NCI-H146 (cell line): ENCODE results near the gene ZNF821.
"Not testable (repeated sequence)": the region's sequence is repeated elsewhere in the genome, so short reads cannot be mapped to it uniquely, and the experiment has no call there.

Experiments used
- DNase-seq: peaks from one replicate; lab custom pipeline; 2025; lab: John Stamatoyannopoulos, UW

Gene ZNF821

DNA sequence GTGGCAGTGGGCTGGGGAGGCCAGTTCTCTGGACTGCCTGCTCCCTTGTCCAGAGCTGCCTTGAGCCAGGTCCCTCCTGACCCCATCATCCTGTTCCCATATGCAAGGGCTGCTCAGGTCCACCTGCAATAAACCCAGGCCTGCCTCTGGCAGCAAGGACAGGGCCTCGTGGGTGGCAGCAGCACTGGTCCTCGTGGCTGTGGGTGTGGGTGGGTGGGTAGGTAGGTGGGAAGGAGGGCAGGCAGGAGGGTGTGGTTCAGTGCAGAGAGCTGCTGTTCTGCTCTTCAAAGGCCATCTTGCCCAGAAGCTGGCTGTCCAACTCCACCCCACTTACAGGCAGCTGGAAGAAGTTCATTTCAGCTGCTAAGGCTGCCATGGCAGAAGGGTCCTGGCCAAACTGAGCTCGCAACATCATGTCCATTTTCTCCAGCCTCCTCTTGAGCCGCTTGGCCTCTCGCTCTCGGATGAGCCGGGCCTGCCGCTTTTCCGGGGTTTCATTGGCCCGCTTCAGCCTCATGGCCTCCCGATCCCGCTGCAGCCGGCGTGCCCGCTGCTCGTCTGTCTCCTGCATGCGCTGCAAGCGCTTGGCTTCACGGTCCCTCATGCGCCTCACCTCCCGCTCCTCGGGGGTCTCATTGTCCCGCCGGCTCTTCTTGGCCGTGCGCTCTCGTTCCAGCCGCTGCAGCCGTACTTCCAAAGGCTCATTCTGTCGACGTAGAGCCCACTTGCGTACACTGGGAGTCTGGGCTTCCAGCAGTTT lies 24.0 kb downstream of the ZNF821 start:
- DNase-seq: no peak

DNA sequence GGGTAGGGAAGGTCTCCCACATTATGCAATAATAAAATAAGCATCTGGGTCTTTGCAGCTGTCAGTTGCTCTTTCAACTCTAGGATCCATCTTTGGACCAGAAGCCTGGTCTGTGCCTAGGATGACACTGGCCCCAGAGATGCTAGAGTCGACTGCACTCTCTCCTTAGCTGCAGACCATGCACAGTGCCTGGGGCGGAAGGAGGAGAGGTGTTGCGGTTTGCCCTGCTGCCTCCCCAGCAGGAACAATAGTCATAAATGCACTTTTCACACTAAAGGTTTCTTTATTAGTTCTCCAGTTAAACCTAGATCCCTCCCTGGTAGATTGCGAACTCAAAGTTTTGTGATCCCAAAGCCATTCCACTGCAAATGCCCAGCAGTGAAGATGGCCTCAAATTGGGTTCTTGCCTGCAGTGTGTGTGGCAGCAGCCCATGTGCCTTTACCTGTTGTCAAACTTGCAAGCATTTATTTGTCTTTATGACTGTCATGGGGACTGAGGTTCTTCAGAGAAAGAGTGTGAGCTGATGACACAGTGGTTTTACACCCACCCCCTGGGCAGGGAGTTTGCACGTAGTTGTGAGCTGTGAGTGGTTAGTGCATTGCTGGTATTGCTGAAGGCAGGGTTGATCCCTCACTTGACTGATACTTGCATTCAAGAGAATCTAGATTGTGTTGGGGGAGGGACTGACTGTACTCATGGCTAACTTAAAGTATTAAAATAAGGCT lies 27.9 kb downstream of the ZNF821 start:
- no peak for DNase-seq

DNA sequence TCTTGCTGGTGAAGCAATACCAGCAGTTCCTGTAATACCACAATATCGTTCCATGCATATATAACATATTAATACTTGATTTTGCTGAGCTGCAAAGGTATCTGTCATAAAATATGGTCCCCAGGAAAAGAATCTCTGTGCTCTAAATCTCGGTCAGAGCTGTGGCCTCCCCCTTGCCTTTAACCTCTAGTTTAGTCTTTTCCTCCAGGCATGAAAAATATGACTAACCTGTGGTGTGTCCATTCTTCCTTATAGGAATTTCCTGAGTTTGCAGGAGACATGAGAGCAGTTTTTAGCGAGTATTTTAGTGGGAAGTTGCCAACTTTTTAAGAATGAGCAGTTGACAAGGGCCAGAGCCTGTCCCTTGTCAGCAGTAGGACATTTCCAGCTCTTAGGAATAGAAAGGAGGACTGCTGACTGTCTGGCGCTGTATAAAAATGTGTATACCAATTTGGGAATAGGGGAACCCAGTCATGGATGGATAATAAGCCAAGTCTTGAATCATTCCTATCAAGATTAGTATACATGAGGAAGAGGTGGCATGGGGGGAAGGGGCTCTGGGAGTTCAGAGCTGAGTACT lies 29.5 kb downstream of the ZNF821 start:
- DNase-seq: no peak

DNA sequence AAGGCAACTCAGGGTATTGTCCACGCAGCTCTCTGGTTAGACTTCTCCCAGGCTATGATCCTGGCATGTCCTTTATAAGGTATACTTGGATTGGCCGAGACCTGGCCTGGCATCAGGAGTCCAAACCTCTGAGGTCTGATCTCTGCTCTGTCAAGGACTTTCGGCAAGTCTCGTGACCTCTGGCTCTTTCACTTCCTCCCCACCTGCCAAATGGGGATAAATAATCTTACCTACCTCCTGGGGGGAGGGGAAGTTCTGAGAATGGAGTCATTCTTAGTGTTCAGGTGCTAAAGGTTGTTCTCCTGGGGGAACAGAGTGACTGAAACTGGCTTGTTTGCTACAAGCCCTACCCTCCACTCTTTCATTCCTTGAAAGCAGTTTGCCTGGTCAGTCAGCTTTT lies 30.6 kb downstream of the ZNF821 start:
- DNase-seq: no peak

DNA sequence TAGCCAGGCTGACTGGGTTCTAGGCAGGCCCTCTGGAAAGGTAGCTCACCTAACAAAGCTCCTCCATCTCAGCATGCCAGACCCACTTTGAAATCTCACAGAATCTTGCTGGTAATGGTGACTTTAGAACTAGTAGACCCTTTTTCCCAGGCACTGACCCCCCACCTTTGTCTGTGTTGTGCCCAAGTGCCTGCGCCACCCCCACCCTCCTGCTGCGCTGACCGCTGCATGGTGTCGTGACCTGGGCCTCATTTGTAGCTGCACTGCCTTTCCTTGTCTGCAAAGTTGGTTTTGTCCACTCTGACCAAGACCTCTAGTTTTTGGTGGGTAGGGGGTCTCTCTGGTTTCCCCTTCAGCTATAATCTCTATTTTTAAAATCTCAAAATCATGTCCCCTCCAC lies 31.4 kb downstream of the ZNF821 start:
- DNase-seq: no peak

DNA sequence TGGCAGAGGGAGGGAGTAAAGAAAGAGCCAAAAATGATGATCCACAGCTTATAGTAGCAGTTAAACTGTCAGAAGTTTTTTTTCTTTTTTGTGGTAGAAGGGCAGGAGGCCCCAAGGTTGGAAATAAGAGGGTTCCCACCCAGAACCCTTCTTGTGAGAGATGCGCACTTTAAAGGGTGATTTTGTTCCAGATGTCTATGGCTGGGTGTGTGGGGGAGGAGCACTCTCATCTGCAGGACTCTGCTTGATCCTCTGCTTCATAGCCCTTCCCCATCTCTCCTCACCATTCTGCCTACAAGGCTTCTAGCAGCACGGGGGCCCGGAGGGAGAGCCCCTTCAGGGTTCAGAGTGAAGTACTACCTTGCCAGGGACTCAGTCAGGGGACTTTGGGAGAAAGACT lies 31.8 kb downstream of the ZNF821 start:
- no peak for DNase-seq

DNA sequence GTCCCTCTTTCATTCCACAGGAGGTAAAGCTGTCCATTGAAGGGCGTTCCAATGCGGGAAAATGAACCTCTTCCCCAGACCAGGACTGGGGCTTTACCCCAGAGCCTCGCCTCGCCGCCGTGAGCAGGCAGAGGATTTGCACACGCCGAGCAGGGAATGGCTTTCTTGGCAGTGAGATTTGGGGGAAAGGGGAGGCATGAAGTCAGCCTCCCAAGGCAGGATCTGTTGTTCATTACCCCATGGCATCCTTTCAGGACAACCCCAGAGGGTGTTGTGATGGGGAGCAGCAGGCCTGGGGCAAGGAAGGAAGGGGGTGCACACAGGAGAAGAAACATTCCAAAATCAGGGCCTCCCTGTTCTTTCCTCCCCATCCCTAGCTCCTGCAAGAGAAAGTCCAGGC lies 32.2 kb downstream of the ZNF821 start:
- DNase-seq: no peak

DNA sequence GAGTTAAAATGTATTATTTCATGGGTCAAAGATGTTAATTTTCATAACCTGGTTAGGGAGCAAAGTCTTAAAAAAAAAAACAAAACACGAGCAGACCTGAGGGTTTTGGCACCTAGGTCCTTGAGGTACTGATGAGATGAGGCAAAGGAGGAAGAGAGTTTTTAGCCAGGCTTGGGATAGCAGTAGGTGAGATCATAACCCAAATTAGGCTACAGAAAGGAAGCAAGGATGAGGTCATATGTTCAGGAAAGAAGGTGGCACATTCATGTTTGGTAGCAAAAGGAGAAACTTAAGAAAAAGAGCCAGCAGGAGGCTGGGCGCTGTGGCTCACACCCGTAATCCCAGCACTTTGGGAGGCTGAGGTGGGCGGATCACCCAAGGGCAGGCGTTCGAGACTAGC lies 35.4 kb downstream of the ZNF821 start:
- no peak for DNase-seq

DNA sequence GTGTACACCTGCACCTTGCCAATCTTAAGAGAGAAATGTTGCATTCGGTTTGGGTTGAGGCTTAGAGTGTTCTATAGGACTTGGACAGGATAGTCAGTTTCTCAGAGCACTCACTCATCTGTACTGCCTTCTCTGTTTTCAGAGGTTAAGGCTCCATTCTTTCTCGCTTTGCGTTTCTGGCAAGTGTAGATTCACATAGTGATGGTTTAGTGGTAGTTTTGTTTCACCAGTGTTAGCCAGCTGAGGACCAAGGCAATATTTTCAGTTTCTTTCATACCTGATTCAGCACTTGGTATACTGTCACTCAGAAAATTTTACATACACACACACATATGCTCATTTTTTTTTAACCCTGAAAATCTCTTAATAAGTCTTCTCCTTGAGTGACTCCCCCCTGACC lies 36.9 kb downstream of the ZNF821 start:
- DNase-seq: no peak

DNA sequence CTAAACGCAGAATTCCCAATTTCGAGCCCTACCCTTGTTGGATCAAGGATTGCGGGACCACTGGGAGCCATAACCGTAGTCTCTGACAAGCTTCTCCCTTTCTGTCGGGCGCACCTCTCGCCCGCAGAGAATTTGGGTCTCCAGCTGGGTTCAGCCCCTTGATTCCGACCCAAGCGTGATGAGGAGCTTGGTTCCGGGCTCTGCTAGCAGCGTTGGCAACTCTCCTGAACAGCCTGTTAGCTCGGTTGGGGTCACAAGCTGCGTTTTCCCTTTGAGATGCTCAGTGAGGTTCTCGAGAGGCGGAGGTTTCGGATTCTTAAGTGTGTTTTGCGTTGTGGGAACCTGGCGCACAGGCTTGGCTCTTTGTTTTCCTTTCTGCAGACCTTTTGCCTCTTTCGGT lies 37.6 kb downstream of the ZNF821 start:
- DNase-seq: no peak

DNA sequence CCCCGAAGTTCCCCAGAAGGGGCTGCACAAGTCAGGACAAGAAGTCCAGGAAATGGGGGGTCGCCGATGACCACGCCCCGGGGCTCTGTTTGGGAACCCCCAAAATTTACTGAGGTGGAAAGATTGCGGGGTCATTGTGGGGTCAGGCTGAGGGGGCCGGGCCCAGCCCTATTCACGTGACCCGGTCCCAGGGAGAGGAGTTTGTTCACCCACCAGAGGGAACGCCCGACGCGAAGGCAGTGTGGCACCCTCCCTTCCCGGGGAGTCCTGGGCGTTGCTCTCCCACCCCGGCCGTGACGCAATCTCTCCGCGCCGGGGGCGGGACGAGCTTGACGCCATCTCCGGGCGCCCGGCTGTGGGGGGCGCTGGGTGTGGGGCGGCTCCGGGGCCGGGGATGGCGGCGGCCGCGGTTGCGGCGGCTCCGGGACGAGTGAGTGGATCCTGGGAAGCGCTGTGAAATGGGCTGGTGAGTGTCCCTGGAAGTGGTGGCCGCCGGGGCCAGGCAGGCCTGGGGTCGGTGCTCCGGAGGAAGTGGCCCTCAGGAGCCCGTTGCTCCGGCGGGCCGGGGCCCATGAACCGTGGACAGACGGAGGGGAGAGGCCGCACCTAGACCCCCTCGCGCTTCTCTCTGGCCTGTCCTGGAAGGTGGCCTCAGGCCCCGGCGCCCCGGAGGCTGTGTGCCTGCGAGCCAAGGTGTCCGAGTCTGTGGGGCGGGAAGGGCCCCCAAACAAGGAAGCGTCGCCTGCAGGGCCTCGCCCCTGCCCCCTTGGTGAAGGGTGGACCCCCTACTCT lies 38.1 kb downstream of the ZNF821 start, which contains the start of gene ATXN1L:
Gene ATXN1L (plus strand): TSS at position 338 of the 792 bp plus-strand sequence. CDS start 3,765 bp downstream, outside the sequence.
- peak; percentile 83 for DNase-seq

DNA sequence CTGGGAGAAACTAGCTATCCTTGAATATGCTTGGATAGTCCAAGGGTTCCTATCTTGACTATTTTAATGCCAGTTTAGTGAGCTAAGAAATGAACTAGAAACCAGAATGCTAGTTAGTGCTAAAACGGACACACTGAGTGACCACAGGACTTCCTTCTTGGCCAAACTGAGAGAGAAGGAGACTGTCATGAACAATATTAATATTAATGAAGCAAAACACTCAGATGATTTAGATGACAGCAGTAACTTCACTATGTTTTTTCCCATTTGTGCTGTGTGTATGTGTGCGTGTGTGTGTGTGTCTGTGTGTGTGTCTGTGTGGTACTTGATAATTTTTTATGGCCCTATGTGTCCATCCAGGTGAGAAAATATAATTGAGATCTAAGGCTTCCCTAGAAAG lies 40.4 kb downstream of the ZNF821 start:
- no peak for DNase-seq

DNA sequence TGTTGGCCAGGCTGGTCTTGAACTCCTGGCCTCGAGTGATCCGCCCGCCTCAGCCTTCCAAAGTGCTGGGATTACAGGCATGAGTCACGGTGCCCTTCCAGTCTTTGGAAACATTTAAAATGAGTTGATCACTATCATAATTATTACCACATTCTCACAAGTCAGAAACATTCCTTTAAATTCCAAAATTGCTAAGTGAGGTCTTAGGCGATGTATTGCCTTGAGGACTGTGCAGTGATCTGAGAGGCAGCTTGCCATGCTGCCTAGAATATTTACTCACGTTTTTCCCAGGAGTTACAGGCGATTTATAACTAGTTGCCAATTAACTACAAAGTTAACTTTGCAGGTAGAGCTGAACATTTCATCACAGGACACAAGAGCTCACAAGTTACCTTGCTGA lies 43.9 kb downstream of the ZNF821 start:
- DNase-seq: no peak

DNA sequence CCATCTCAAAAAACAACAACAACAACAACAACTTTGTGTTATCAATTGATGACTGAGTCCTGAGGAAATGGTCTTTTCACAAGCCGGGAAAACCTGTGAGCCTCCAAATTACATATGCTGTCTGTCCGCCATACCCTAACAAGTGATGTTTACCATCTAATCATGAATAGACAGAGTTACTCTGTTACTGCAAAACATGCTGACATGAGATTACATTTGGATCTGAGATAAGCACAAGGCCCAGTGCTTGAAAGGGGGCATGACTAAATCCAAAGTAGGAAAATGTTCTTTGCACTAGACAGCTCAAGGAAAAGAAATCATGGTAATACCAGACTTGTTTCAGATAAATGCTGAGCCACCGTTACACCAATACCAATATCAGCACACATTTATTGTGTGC lies 46.8 kb downstream of the ZNF821 start:
- DNase-seq: no peak

DNA sequence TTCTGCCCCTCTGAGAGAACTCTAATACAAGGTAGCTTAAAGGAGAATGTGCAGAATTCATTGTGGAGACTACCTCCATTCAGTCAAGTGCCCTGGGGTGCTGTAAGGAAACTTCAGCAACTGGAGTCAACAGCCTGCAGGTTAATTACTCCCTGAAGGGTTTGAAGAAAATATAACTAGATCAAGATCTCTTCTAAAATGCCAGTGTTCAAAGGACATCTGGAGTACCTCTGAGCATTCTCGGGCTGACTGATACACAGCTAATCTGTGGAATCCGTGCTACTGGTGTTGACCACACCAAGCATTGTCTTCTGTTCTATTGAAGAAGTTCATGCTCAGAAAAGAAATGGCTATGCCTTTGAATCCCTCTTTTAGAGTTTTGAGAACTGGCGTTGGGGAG lies 49.7 kb downstream of the ZNF821 start:
- no peak for DNase-seq

DNA sequence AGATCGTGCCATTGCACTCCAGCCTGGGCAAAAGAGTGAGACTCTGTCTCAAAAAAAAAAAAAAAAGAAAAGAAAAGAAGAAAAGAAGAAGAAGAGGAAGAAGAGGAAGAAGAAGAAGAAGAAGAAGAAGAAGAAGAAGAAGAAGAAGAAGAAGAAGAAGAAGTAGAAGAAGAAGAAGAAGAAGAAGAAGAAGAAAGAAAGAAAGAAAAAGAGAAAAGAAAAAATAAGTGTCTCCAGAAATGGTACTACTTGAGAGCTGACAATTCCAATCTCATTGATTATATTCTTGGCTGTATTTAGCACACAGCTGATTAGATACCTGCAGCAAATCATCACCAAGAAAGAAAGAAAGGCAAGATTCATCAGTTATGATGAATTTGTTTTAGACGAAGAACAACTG lies 51.9 kb downstream of the ZNF821 start:
- DNase-seq: not testable (repeated sequence)

DNA sequence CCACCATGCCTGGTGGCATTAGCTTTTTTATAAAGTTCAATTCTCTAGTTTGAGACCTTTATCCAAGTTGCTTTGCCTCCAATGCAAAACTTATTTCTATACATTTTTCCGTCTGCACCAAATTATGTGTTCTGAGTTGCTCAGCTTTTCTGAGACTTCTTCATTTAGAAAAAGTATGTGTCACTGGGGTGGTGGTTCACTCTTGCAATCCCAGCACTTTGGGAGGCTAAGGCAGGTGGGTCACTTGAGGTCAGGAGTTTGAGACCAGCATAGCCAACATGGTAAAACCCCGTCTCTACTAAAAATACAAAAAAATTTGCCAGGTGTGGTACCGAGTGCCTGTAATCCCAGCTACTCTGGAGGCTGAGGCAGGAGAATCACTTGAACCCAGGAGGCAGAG lies 52.3 kb downstream of the ZNF821 start:
- not testable (repeated sequence) for DNase-seq

DNA sequence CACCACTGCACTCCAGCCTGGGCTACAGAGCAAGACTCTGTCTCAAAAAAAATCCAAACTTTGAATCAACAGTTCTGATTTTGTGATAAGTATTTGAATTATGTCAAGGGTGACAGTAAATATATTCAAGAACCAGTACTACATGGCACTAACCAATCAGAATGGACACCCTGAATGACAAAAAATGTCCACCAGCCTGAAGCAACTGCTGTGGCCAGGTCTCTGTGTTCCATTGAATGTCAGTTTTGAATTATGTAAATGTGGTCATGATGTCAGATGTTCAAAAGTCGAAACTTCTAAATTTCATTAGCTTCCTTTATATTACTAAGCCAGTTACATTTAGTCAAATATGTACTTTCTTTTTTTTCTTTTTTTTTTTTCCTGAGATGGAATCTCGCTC lies 53.6 kb downstream of the ZNF821 start:
- DNase-seq: no peak

DNA sequence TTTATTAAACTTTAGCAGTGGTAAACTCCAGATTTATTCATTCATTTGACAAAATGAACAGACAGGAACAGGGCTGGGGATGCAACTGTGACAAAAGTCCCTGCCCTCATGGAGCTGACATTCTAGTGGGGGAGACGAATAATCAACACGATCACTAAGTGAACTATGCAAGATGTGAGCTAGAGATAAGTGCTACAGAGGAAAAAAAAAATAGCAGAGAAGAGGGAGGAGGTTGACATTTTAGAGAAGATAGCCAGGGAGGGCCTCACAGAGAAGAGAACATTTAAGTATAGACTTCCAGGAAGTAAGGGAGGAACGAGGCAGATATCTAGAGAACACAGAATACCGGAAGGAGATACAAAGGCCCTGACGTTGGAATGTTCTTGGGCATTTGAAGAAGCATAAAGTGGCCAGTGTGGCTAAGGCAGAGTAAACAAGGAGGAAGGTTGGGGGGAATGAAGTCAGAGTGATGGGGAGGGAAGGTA lies 57.4 kb downstream of the ZNF821 start:
- DNase-seq: no peak

DNA sequence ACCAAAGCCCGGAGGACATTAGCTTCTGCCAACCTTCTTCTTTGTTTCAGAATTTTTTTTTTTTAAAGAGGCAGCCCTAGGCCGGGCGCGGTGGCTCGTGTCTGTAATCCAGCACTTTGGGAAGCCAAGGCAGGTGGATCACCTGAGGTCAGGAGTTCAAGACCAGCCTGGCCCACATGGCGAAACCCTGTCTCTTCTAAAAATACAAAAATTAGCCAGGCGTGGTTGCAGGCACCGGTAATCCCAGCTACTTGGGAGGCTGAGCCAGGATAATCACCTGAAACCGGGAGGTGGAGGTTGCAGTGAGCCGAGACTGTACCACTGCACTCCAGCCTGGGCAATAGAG lies 66.9 kb downstream of the ZNF821 start:
- not testable (repeated sequence) for DNase-seq

DNA sequence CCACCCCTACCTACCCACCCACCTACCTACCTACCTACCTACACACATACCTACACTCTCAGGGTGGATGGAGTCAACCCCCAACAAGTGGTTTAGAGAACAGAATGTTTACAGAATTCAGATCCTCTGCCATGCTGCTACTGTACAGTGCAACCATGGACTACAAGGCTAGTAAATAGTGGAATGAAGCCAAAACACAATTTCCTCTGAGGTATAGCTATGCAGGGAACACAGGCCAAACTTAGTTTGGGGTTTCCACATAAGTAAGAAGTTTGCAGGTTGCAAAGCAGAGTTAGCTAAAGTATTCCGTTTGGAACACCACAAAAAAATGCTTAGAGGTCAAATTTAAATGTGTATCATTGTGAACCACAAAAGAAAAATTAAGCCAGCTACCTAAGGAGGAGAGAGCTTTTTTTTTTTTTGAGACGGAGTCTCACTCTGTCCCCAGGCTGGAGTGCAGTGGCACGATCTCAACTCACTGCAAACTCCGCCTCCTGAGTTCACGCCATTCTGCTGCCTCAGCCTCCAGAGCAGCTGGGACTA lies 72.7 kb downstream of the ZNF821 start:
- DNase-seq: no peak

DNA sequence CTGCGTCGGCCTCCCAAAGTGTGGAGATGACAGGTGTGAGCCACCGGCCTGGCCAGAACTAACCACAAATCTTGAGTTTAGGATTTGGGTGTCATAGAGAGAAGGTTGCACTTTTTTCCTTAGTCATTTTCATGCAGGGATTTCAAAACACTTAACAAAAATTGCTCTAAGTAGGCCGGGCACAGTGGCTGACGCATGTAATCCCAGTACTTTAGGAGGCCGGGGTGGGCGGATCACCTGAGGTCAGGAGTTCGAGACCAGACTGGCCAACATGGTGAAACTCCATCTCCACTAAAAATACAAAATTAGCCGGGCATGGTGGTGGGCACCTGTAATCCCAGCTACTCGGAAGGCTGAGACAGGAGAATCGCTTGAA lies 73.8 kb downstream of the ZNF821 start:
- DNase-seq: not testable (repeated sequence)
